GM18870 (cell line): Measurements from ENCODE around the gene CASKIN1.
A peak's percentile ranks its signal among the peaks of the same experiment; 100 is the strongest.

Source experiments
- ATAC-seq: cut with Tn5 transposase; IDR thresholded peaks from one replicate; pipeline ENCODE4 v1.9.1; 2021; ENCODE audit warnings: moderate library complexity; ENCODE audit not compliant: unreplicated experiment

CASKIN1 gene

DNA sequence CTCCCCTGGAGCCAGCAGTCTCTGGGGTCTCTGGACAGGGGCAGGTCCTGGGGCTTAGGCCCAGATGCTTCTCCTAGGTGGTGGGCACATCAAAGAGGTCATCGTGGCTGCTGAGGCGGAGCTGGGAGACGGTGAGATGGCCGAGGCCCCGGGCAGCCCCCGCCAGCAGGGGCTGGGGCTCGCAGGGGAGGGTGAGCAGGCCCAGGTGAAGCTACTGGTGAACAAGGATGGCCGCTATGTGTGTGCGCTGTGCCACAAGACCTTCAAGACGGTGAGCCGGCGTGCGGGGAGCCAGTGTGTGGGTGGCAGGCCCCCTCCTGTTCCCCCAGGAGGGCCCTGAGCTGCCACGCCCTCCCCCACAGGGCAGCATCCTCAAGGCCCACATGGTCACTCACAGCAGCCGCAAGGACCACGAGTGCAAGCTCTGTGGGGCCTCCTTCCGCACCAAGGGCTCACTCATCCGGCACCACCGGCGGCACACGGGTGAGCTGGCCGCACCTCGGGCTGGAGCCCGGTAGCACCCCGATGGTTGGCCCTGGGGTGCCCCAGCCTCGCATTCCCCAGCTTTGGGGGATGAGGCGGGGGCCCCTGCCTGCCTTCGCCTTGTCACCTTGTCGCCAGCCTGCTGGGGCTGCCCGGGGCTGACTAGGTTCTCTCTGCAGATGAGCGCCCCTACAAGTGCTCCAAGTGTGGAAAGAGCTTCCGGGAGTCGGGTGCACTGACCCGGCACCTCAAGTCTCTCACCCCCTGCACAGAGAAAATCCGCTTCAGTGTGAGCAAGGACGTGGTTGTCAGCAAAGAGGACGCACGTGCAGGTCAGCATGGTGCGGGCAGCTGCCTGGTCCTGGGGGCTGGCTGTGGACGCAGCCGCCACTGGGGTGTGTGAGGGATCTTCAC lies 35.9 kb upstream of the CASKIN1 start:
- no peak for ATAC-seq

- ATAC-seq: no peak
These were observed 34.9 kb upstream of the CASKIN1 start for GRCh38 chr16:2231016-2231931.

DNA sequence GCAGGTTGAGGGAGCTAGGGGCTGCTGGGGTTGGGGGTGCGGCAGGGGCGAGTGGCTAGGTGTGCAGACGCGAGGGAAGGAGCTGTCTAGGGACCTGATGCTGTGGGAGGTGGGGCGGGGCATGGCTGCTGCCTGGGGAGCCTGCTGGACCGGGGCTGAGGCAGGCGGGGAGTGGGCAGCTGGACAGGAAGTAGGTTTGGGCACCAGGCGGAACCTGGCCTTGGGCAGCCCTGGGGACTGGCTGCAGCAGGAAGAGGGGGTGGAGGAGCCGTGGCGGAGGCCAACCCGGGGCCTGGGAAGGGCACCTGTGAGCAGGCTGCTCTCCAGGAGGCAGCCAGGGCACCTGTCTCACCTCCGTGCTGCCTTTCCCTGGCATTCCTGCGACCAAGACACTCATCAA lies 34.0 kb upstream of the CASKIN1 start:
- ATAC-seq: no peak

- no peak for ATAC-seq
These were observed 33.3 kb upstream of the CASKIN1 start for GRCh38 chr16:2229632-2230250.

- ATAC-seq: no peak
These were observed 32.7 kb upstream of the CASKIN1 start for GRCh38 chr16:2229091-2229490.

DNA sequence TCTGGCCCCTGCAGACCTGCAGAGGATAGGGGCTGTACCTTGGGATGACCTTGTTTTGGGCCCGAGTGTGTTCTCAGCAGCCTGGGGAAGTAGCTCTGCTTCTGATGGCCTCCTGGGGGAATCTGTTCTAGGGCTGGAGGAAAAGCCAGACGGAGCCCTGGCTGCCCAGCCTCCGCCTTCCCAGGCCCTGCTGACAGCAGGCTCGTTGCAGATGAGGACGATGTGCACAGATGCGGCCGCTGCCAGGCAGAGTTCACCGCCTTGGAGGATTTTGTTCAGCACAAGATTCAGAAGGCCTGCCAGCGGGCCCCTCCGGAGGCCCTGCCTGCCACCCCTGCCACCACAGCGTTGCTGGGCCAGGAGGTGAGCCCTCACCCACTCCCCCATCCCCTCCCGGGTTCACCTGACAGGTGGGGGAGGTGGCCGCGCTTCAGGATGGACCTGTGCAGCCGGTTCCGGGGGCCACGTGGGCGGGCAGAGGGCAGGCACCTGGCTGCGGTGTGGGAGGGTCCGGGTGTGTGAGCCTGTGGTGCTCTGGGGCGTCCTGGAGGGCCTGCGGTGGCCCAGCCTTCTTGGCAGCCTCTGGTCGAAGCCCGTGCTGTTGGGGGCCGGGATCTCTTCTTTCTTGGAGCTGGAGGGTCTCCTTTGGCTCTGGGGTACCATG lies 31.9 kb upstream of the CASKIN1 start:
- ATAC-seq: no peak

DNA sequence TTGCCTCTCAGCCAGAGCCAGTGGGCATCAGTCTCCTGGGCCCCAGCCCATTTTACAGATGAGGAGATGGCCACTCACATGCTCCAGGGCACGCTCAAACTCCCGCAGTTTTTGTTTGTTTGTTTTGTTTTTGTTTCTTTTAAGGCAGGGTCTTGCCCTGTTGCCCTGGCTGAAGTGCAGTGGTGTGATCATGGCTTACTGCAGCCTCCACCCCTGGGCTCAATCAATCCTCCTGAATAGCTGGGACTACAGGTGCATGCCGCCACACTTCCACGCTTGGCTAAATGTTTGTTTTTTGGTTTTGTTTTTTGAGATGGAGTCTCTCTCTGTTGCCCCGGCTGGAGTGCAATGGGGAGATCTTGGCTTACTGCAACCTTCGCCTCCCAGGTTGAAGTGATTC lies 30.5 kb upstream of the CASKIN1 start:
- no peak for ATAC-seq

- no peak for ATAC-seq
These were observed 29.9 kb upstream of the CASKIN1 start for GRCh38 chr16:2226245-2226793.

GRCh38 chr16:2223942-2224486 lies 27.6 kb upstream of the CASKIN1 start:
- ATAC-seq: peak; percentile 19

GRCh38 chr16:2223221-2223941 lies 27.0 kb upstream of the CASKIN1 start, which contains the start of gene E4F1:
TSS of gene E4F1 (plus strand) at chr16:2223591. CDS start at chr16:2223614, 23 bp downstream.
- peak; percentile 85 for ATAC-seq

- ATAC-seq: no peak
These were observed 19.9 kb upstream of the CASKIN1 start for GRCh38 chr16:2216330-2216729.

DNA sequence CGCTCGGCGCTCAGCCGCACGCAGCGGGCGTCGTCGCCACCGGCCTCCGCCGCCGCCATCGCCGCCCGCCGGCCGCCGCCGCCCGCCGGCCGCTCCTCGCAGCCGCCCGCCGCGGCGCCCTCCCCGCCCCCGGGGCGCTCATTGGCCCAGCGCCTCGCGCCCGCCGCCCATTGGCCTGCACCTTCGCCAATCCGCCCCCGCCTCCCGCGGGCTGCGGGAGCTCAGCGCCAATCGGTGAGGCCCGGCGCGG lies 18.2 kb upstream of the CASKIN1 start, which contains the start of gene PGP:
Gene PGP, minus strand, starts transcription at position 122 of the 250 bp plus-strand sequence. Its CDS starts 63 bp downstream, at position 59.
- ATAC-seq: no peak

- peak; percentile 3 for ATAC-seq
These were observed 17.7 kb upstream of the CASKIN1 start for GRCh38 chr16:2213817-2214718.

DNA sequence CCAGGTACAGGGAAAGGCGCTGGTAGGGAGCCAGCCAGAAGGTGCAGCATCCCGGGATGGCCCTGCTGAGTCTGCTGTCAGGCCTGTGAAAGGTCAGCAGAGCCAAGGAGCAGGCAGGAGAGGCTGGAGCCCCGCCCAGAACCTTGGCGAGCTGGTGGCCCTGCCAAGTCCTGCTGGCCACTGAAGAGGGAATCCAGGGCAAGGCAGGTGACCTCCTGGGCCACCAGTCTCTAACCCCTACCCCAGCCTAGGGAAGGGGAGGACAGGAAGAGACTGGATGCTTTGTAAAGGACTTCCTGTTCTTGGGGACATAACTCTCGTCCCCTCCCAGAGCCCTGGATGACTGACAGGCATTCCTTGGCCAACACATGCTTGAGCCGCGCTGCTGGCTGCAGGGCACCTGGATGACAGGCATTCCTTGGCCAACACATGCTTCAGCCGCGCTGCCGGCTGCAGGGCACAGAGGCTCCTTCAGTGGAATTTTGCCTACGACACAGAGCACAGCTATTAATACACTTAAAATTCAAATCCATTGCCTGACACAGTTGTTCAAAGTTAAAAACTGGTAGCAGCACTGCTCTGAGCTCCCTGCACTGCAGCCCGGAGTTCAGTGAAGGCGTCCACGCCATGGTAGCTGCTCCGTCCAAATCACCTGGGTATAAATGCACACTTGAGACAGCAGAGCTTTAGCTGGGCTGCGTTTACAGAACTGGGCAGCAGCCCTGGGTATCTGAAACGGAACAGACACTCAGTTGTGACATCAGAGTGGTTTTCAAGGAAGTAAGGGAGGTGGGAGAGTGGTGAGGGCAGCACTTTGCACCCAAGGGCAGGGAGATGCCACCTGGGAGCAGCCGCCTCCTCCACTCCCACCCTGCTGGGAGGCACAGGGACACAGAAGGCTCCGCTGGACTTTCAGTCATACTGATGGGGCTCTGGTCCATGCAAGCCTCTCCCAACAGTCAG lies 16.2 kb upstream of the CASKIN1 start:
- ATAC-seq: no peak

- ATAC-seq: no peak
These were observed 15.5 kb upstream of the CASKIN1 start for GRCh38 chr16:2211923-2212347.

- no peak for ATAC-seq
These were observed 14.3 kb upstream of the CASKIN1 start, which contains the start of gene BRICD5 for GRCh38 chr16:2210386-2211365. TSS of gene BRICD5 (minus strand) at chr16:2210863. CDS start at chr16:2210833, 30 bp downstream.
